ENCODE data around the gene CASP8AP2. TPM values are rescaled to one million over a fixed set of nuclear protein-coding genes. Genes with fewer than 3 reads are reported as not detected.

The CASP8AP2 gene
- total RNA-seq, 1 donor from 2014 or later: 16.5 TPM

DNA sequence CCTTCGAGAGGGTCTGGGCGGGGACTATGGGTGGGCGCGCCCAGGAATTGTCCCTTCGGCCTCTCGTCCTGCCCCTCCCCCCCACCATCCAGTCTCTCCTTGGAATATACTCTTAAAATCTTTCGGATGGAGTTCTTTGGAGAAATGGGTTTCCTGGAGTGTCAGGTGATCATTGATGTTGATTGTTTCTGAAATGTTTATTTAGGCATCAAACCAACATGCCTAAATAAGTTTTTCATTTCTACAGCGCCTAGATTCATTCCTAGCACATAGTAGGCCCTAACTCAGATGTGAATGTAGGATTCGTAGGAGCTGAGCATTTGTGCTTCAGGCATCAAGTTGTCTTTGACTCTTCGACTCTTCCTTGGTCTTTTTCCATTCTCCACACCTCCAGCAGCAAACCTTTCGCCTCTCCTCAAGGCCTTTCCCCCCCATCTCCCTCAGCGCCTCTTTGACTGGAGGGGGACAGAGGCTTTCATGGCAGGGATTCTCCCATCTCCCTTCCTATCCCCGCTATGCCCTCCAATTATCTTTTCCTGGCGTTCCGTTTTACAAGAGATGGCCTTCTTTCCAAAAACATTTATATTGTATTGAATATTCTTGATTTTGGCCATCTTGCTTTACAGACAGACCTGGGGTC, 610 bp downstream of the CASP8AP2 start:
- H3K27ac ChIP-seq: peak overlapping the region; percentile 80
- TF ChIP-seq CTCF (IDR thresholded peaks at IDR 0.05): no peak
- no peaks in the 10 kb centered on the region for H3K9me3 ChIP-seq
- ATAC-seq (no peak), DNase-seq (no peak)
- H3K27me3 ChIP-seq: no peaks in the 10 kb centered on the region
- H3K4me3 ChIP-seq: peak overlapping the region; percentile 87
- H3K4me1 ChIP-seq: peaks cover 6% of the 10 kb centered on the region
- intact Hi-C loops (cut with DNase I): no loop called here
- peaks cover 5% of the 10 kb centered on the region for H3K36me3 ChIP-seq

- Histone ChIP-seq H3K27ac (no peak overlapping the region), H3K36me3 (peaks cover 9% of the 10 kb centered on the region), H3K9me3 (no peaks in the 10 kb centered on the region), H3K27me3 (no peaks in the 10 kb centered on the region), H3K4me1 (peaks cover 6% of the 10 kb centered on the region), H3K4me3 (no peak overlapping the region)
- no peak for TF ChIP-seq CTCF (IDR thresholded peaks at IDR 0.05)
- DNase-seq: no peak
- intact Hi-C loops (cut with DNase I): no loop called here
- peak; percentile 21 for ATAC-seq
Measured at GRCh38 chr6:89834884-89835792, 5.5 kb downstream of the CASP8AP2 start.

GRCh38 chr6:89836639-89837222, 7.1 kb downstream of the CASP8AP2 start:
- TF ChIP-seq CTCF (IDR thresholded peaks at IDR 0.05): no peak
- intact Hi-C loops (cut with DNase I): no loop called here
- no peaks in the 10 kb centered on the region for H3K27me3 ChIP-seq
- no peaks in the 10 kb centered on the region for H3K4me1 ChIP-seq
- ATAC-seq (peak; percentile 35), DNase-seq (no peak)
- no peaks in the 10 kb centered on the region for H3K9me3 ChIP-seq
- no peak overlapping the region for H3K4me3 ChIP-seq
- H3K36me3 ChIP-seq: peaks cover 9% of the 10 kb centered on the region
- H3K27ac ChIP-seq: no peak overlapping the region

GRCh38 chr6:89840538-89840937, 10.9 kb downstream of the CASP8AP2 start:
- Histone ChIP-seq H3K4me3 (no peak overlapping the region), H3K9me3 (no peaks in the 10 kb centered on the region), H3K36me3 (peaks cover 4% of the 10 kb centered on the region), H3K27me3 (no peaks in the 10 kb centered on the region), H3K27ac (no peak overlapping the region), H3K4me1 (no peaks in the 10 kb centered on the region)
- DNase-seq: no peak
- peak; percentile 84 for ATAC-seq
- TF ChIP-seq CTCF (IDR thresholded peaks at IDR 0.05): no peak
- intact Hi-C loops (cut with DNase I): no loop called here

- H3K27ac ChIP-seq: no peak overlapping the region
- no peak for TF ChIP-seq CTCF (IDR thresholded peaks at IDR 0.05)
Measured at GRCh38 chr6:89842228-89842627, 12.5 kb downstream of the CASP8AP2 start.

More at GRCh38 chr6:89842228-89842627, 12.5 kb downstream of the CASP8AP2 start:
- Histone ChIP-seq H3K36me3 (peaks cover 1% of the 10 kb centered on the region), H3K4me1 (no peaks in the 10 kb centered on the region), H3K9me3 (no peaks in the 10 kb centered on the region), H3K4me3 (no peak overlapping the region), H3K27me3 (no peaks in the 10 kb centered on the region)
- no peak for DNase-seq
- no peak for ATAC-seq
- intact Hi-C loops (cut with DNase I): no loop called here

All from upper lobe of right lung (tissue), 1 donor.